Stimulated activated CD8-positive, alpha-beta memory T cell treated with anti-CD3 and anti-CD28 coated beads, Interleukin-2, amount 100 ng/mL, for 1 hour (primary cell): ENCODE data around the gene PROS1.

Experiments
- DNase-seq, 2 donors: peaks; one replicate each; pipeline ENCODE4 v3.0.0-alpha.2; 2020; ENCODE audit warnings: low read depth in 2 of 2

The PROS1 gene

DNA sequence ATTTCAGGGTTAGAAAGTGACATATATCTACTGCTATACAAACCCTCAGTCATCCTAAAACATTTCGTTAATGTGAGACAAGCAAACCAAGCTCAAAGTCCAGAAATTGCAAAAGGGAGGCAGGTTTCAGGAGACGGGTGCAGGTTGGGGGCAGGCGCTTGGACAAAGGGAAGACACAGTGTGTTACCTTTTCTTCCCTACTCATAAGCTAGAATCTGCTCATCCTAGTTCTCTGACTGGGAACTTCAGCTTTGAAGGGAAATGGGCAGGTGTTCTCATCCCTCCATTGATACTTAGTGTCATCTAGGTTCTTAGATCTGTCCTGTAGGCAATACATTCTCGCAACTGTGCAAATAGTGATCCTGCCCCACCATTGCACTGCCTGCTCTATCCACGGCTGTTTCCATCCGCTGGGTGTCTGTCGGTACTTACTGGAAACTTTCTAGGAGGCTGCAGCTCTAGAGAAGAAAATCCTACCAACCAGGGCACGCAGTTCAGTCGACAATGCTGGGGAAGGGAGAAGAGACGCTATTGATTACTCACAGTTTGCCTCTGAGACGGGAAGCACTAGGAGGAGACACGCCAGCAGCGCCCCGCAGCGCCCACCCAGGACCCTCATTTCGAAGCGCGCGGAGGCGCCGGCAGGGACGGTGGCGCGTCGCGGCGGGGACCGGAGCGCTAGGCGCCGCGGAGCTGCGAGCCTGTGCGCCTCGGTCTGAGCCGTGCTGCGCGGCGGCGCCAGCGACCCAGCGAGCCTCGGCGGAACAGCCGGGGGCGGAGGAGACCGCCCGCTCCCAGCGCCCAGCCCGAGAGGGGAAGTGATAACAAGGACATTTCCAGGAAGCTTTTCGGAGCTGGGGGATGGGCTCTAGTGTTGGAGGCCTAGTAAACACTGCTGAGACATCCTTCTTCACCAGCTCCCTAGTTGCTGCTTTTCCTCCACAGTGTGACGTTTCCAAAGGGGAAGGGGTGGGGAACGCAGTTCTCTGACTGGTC is at the start of gene PROS1:
Gene PROS1, minus strand, starts transcription at position 766 of the 996 bp plus-strand sequence. Its CDS starts 147 bp downstream, at position 619.
- no peak for DNase-seq

DNA sequence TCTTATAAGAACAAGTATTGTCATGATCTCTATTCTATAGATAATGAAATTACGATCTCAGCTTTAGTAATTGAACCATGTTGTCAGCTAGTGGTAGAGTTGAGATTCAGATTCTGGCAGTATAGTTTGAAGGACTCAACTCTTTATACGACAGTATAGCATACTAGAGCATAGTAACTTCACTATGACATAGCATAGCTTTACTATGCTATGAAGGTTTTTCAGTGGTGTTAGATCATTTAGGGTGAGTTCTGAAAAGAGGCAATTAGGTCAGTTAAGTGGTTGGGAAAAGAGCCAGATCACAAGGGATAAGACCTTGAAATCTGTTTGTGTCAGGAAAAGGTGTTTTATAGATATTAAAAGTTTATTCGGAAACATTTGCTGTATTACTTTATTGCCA is 46.6 kb upstream of the PROS1 start:
- DNase-seq = no peak

GRCh38 chr3:94019659-94020058 is 46.0 kb upstream of the PROS1 start:
- no peak for DNase-seq

- DNase-seq = no peak
Measured at GRCh38 chr3:94015025-94015424, 41.3 kb upstream of the PROS1 start.

GRCh38 chr3:94012185-94012584 is 38.5 kb upstream of the PROS1 start:
- DNase-seq = no peak

DNA sequence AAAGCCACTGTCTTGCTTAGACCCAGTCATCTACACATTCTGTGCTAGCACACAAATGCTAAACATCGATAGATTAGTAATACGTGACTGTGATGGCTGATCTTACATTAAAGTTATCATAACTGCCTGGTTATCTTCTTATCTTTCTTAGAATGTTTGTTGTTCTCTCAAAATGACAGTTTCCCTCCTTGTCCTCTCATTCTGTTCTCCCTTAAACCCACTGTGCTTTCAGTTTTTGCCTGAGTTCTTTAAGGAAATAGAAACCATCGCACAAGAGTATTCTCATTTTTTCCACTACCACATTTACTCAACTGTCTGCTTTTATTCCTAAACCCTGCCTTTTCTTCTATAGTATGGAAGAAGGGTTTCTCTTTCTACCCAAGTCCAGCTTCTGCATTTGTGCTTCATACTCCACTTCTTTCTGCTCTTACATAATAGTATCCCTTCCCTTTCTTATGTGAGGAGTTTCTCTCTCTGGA is 37.6 kb upstream of the PROS1 start:
- no peak for DNase-seq

DNA sequence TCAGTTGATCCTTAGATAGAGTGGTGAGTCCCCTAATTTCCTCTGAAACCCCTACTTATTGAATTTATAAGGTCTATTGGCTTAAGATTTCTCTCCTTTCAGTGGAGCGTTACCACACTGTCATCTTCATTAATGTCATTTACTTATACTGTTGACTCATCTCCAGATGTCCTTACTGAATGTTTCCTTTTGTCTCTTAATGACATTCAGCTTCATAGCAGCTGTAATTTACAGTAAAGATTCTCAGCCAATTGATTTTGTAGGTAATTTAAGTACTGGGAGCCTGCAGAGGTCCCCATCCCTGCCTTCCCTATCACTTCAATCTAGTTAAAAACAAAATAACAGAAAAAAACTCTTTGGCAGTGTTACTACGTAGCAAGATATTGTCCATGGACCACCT is 35.9 kb upstream of the PROS1 start:
- no peak for DNase-seq

DNA sequence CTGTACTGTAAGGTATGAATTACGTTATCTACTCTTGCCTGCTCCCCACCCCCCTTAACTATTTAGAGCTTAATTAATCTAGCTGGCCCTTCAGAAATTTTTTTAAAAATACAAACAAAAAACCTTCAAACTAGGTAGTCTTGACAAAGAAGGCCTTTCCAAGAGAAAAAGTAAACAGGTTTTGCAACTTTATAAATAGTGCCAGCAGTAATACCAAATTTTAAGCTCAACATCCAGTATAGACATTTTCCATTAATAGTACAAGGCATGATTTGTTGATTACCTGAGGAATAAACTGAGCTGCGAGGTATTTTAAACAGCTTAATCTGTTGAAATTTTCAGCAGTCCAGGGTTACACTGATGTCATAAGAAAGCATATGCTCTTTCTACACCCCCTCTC is 34.6 kb upstream of the PROS1 start:
- DNase-seq = no peak

DNA sequence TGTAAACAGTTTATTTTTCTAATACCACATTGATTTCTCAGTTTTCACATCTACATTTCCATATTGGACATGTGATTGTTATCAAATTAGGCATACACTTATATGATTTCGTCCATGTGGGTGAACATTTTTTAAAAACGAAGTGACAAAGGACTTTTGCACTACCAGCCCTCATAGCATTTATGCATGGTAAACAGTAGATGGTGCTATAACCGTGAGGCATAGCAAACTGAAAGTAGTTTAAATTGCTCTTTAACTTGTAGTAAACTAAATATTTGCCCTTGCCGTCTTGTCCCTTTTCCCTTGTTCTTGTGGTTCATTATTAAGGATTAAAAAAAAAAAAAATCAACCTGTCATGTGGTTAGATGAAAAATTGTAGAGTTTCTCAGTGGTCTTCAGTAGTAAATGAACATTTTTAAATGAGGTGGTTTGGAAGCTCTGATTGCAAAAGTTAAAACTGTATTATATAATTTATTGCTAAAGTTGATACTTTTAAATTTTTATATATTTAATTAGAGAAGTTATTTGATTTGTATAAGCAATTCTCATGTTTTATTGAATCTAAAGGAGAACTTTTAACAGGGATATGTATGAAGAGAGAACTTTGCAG is 30.7 kb upstream of the PROS1 start:
- no peak for DNase-seq

DNA sequence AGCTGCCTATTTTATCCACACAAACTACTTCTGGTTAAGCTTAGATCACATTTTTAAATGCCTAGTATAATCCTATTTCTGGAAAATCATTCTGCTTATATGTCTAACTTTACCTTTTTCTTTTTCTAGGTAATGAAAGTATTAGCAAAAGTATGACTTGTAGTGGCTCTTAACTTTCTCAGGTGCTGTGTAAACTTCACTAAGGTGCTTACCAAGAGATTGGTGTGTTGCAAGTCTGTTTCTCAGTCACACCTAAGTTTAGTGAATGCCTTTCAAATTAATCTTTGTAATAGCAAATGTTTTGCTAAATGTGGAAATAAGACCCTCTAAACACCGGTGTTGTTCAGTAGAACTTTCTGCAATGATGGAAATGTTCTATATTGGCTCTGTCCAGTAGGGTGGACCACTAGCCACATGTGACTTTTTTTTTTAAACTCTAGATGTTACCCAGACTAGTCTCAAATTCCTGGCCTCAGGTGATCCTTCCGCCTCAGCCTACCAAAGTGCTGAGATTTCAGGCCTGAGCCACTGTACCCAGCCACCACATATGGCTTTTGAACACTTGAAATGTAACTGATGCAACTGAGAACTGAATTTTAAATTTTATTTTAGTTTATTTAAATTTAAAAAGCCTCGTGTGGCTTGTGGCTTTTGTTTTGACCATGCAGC is 28.3 kb upstream of the PROS1 start:
- DNase-seq = no peak

- no peak for DNase-seq
Measured at GRCh38 chr3:94001191-94001590, 27.5 kb upstream of the PROS1 start.

DNA sequence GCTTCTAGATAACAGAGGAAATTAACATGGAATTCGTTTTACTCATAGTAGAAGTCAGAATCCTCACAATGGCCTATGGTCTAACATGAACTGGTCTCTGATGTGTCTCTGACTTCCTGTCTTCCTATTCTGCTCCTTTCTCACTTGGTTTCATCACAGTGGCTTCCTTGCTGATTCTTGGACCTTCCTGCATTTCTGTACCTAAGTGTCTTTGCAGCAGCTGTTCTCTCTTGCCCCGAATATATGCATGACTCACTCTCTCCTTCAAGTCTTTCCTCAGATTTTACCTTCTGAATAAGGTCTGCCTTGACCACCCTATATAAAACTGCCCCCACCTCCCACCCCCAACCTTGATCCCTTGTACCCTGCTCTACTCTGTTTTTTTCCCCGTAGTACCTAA is 20.4 kb upstream of the PROS1 start:
- DNase-seq = no peak

DNA sequence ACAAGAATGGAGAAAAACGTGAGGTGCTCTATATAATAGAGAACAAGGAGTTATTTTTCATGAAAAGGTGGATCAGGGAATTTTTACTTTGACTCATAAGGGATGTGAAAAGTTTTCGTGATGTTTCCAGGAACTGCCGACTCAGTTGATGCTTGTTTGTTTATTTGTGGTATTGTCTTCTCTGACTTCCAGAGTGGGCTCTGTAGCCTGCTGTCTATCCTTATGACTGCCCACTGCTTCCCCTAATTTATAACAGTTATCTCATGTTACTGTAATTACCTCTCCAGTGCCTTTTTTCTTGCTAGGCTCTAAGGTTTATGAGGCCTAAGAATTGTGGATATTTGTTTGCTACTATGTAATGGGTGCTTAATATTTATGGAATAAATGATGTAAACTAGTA is 18.5 kb upstream of the PROS1 start:
- no peak for DNase-seq

DNA sequence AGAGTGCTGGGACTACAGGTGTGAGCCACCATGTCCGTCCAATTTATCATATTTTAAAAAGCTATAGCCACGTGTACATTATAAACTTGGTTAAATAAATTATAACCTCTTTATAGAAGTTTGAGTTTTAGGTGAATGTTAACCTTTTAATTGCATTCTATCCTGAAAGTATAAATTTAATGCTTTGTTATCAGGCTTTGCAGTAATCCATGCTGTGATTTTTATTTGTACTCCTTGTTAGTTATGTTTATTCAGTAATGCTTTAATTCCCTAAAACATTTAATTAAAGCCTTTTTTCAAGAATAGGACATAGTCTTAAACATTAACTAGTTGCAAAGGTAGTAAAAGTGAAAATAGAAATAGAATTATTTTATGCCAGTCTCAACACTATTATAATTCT is 17.9 kb upstream of the PROS1 start:
- DNase-seq = no peak

- DNase-seq = no peak
Measured at GRCh38 chr3:93989241-93989640, 15.5 kb upstream of the PROS1 start.

- no peak for DNase-seq
Measured at GRCh38 chr3:93988764-93989163, 15.1 kb upstream of the PROS1 start.

- DNase-seq = no peak
Measured at GRCh38 chr3:93988283-93988682, 14.6 kb upstream of the PROS1 start.

DNA sequence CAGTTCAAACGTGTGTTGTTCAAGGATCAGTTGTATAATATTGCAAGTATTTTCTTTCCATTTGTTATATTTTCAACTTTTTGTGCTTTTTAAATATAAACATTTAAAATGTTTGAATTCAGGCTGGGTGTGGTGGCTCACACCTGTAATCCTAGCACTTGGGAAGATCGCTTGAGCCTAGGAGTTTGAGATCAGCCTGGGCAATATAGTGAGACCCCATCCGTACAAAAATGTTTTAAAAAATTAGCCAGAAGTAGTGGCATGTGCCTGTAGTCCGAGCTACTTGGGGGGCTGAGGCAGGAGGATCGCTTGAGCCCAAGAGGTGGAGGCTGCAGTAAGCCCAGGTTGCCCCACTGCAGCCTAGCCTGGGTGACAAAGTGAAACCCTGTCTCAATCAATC is 10.9 kb upstream of the PROS1 start:
- DNase-seq = no peak

DNA sequence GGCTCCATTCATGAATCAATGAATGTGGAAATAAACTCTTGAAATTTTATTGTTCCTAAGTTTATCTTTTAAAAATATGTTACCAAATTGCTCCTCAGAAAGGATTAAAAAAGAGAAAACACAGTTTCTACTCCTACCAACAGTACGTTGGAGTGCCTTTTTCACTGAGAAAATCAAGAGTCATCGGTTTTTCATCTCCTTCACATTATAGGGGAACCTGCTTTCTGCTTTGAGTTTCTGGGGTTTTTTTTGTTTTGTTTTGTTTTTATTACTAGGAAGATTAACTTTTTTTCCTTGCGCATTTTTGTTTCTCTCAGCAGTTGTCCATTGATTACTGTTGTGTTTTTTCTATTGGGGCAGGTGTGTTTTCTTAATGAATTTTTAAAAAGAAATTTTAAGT is 9.7 kb upstream of the PROS1 start:
- no peak for DNase-seq

DNA sequence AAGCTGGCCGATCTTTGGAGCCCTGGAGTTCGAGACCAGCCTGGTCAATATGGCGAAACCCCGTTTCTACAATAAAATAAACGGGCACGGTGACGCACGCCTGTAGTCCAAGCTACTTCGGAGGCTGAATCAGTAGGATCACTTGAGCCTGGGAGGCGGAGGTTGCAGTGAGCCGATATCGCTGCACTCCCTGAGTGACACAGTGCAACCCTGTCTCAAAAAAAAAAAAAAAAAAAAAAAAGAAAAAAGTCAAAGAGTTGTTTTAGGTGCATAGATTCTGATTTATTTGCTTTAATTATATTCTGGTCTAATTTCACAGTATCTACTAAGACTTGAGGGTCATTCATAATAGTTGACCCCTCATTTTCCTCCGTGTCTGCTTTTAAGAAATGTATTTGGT is 8.0 kb upstream of the PROS1 start:
- DNase-seq = no peak

DNA sequence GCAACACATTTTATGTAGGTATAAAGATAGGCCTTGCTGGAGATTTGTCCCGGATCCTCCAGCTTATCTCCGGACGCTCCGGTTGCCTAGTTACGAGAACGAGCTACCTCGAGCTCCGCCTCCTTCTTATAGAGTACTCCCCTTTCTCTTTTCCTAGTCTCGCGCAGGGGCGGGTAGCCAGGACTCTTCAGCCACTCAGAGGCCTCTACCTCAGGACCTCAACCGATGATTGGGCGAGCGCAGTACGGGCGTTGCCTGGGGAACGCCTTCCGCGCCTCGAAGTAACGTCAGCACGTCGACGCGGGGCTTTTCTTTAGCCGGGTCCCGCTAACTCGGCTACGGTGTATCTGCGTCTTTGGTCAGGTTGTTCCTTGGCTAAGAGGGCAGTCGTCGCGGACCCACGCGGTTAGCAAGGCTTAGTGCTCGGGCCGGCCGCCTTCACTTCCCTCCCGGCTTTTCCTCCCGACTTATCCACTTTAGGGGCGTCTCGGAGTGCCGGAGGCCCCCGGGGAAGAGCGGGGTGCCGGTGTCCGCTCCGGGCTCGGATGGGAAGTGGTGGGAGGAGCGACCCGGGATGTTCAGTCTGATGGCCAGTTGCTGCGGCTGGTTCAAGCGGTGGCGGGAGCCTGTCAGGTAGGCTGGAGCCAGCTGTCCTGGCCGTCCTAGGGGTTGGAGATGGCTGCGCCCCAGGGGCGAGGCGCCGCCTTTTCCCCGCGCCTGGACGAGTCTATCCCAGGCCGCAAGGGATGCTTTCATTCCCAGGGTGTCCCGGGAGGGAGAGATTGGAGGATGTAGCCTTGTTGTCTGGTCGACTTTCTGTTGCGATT is 6.4 kb upstream of the PROS1 start, which contains the start of gene ARL13B:
Gene ARL13B, plus strand, starts transcription at position 306 of the 827 bp plus-strand sequence. Its CDS starts 269 bp downstream, at position 575.
- peak; percentile 89 to 90 for DNase-seq
